ENCODE data around the gene HOXB1.
"Not testable (repeated sequence)": the region's sequence is repeated elsewhere in the genome, so short reads cannot be mapped to it uniquely, and the experiment has no call there.

HOXB1 gene

GRCh38 chr17:48510761-48511604, 19.8 kb downstream of the HOXB1 start:
- peak; percentile 94 for DNase-seq (ENCODE audit: low read depth)
- TF ChIP-seq CTCF (conservative IDR thresholded peaks at IDR 0.05; ENCODE audit: control insufficient read depth, insufficient read depth, low read depth, low read length): no peak
- H3K4me3 ChIP-seq (ENCODE audit: control insufficient read depth, low read depth, low read length): no peak overlapping the region

GRCh38 chr17:48510381-48510760, 20.4 kb downstream of the HOXB1 start:
- no peak for DNase-seq (ENCODE audit: low read depth)
- H3K4me3 ChIP-seq (ENCODE audit: control insufficient read depth, low read depth, low read length): no peak overlapping the region
- no peak for TF ChIP-seq CTCF (conservative IDR thresholded peaks at IDR 0.05; ENCODE audit: control insufficient read depth, insufficient read depth, low read depth, low read length)

- H3K4me3 ChIP-seq (ENCODE audit: control insufficient read depth, low read depth, low read length); DNase-seq (ENCODE audit: low read depth): not testable (repeated sequence)
Measured at GRCh38 chr17:48509708-48510107, 21.1 kb downstream of the HOXB1 start.

GRCh38 chr17:48506246-48506645, 24.6 kb downstream of the HOXB1 start:
- H3K4me3 ChIP-seq (ENCODE audit: control insufficient read depth, low read depth, low read length): no peak overlapping the region
- peak; percentile 1 for TF ChIP-seq CTCF (conservative IDR thresholded peaks at IDR 0.05; ENCODE audit: control insufficient read depth, insufficient read depth, low read depth, low read length)
- DNase-seq (ENCODE audit: low read depth): no peak

GRCh38 chr17:48505788-48506187, 25.0 kb downstream of the HOXB1 start:
- DNase-seq (ENCODE audit: low read depth): peak; percentile 93
- no peak for TF ChIP-seq CTCF (conservative IDR thresholded peaks at IDR 0.05; ENCODE audit: control insufficient read depth, insufficient read depth, low read depth, low read length)

GRCh38 chr17:48504953-48505352, 25.9 kb downstream of the HOXB1 start:
- TF ChIP-seq CTCF (conservative IDR thresholded peaks at IDR 0.05; ENCODE audit: control insufficient read depth, insufficient read depth, low read depth, low read length): no peak
- no peak for DNase-seq (ENCODE audit: low read depth)
- H3K4me3 ChIP-seq (ENCODE audit: control insufficient read depth, low read depth, low read length): no peak overlapping the region

More at GRCh38 chr17:48505788-48506187, 25.0 kb downstream of the HOXB1 start:
- H3K4me3 ChIP-seq (ENCODE audit: control insufficient read depth, low read depth, low read length): no peak overlapping the region

GRCh38 chr17:48503747-48504146, 27.1 kb downstream of the HOXB1 start:
- TF ChIP-seq CTCF (conservative IDR thresholded peaks at IDR 0.05; ENCODE audit: control insufficient read depth, insufficient read depth, low read depth, low read length): no peak
- no peak overlapping the region for H3K4me3 ChIP-seq (ENCODE audit: control insufficient read depth, low read depth, low read length)
- DNase-seq (ENCODE audit: low read depth): no peak

Measured in fibroblast of mammary gland (primary cell).